Ecto neural progenitor cell (in vitro differentiated cells): ENCODE data around the gene GRM3.

Experiments
- DNase-seq: peaks from one replicate; pipeline ENCODE4 v3.0.0-alpha.2; 2018; ENCODE audit warnings: low spot score

Gene GRM3

GRCh38 chr7:86904949-86905834 is 261.5 kb downstream of the GRM3 start:
- DNase-seq = no peak

DNA sequence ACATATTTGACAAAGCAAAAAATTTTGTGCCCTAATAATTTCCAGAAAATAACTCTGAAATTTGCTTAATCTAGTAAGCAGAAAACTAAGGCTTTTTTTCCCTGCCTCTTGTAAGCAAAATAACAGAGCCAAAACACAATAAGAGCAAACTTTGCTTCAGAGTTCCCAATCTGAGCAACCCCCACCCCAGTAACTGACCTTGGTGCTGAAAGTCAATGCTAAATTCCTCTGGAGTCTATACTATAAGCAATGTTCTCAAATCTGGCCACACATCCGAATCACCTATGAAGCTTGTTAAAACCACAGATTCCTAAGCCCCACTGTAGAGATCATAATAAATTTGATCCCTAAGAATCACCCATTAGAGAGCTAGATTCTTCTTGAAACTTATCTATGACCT is 265.2 kb downstream of the GRM3 start:
- DNase-seq = no peak

DNA sequence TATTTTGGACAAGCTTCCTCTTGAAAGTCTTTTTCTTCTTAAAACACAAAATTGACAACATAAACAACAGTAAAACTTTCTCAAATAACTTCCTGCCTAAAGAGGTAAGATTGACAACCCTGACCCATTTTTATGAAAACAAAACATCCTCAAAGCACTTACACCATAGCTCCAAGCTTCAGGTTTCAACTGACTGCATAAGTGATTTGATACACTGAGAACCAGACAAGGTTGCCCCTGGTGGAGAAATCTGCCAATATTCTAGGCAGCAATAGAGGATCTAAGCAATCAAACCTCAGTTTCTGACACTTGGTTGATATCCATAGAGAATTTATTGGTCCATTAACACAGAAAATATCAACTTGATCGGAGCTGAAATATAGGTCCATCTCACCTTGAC is 267.9 kb downstream of the GRM3 start:
- no peak for DNase-seq

- DNase-seq = no peak
These were observed 270.0 kb downstream of the GRM3 start for GRCh38 chr7:86913709-86914108.
